Activated naive CD8-positive, alpha-beta T cell treated with anti-CD3 and anti-CD28 coated beads, Interleukin-2, amount 10 ng/mL, durations not matched to agents 7 days and 5 days (primary cell): Measurements from ENCODE around the gene EPHB2. TPM values are rescaled to one million over a fixed set of nuclear protein-coding genes. Genes with fewer than 3 reads are reported as not detected.

Experiments used
- ATAC-seq: fragments of 150-1000 bp; cut with Tn5 transposase; one replicate; pipeline ENCODE4 v1.10.0; 2021; ENCODE audit warnings: low read depth, moderate library complexity
- POLR2A ChIA-PET: fragments of 350-600 bp; sonication (Branson Sonifier 250); formaldehyde crosslinking; loops from one replicate; lab custom pipeline; 2021; ENCODE audit warnings: antibody characterized with exemption; lab: Charles Lee
- DNase-seq: peaks from one replicate; pipeline ENCODE4 v3.0.0; 2021
- H3K27ac Mint-ChIP-seq: one replicate; pipeline ENCODE4 v1.8.0; 2022; ENCODE audit warnings: mild to moderate bottlenecking, mixed read lengths
- H3K27me3 Mint-ChIP-seq: one replicate; pipeline ENCODE4 v1.8.0; 2022; ENCODE audit warnings: mild to moderate bottlenecking, moderate library complexity, mixed read lengths
- H3K36me3 Mint-ChIP-seq: one replicate; pipeline ENCODE4 v1.8.0; 2021; ENCODE audit warnings: mild to moderate bottlenecking, mixed read lengths
- H3K4me1 Mint-ChIP-seq: one replicate; pipeline ENCODE4 v1.8.0; 2021; ENCODE audit warnings: mixed read lengths
- H3K4me3 Mint-ChIP-seq: one replicate; pipeline ENCODE4 v1.8.0; 2022; ENCODE audit warnings: mild to moderate bottlenecking, moderate library complexity, mixed read lengths
- H3K9me3 Mint-ChIP-seq: one replicate; pipeline ENCODE4 v1.8.0; 2021; ENCODE audit warnings: mixed read lengths
- total RNA-seq, 2 experiments: library from RNA; stranded (reverse); gene quantifications; one replicate each; pipeline ENCODE4 v1.2.3, GENCODE V29; 2021

EPHB2 gene
- total RNA-seq, 2 experiments from 2014 or later = 0.25 to 0.26 TPM

GRCh38 chr1:22850281-22850680, 139.6 kb downstream of the EPHB2 start:
- Mint-ChIP-seq H3K4me1 (no peaks in the 10 kb centered on the region), H3K9me3 (no peaks in the 10 kb centered on the region), H3K36me3 (no peaks in the 10 kb centered on the region), H3K4me3 (no peak overlapping the region), H3K27me3 (peaks cover 36% of the 10 kb centered on the region), H3K27ac (no peak overlapping the region)
- no peak for ATAC-seq
- DNase-seq = no peak
- POLR2A ChIA-PET = no interaction called here

DNA sequence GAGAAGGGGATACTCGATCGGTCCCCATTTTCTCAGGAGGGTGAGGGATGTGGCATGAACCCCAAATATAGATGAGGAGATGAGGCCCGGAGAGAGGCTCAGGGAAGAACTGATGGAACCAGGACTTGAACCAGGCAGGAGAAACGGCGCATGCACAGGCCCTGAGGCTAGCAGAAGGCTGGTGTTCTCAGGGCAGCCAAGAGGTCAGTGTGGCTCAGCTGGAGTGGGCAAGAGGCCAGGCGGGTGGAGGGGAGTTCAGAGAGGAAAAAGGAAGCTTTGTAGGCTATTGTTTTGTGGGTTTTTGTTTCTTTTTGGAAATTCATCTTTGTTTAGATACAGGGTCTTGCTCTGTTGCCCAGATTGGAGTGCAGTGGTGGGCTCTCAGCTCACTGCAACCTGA, 140.0 kb downstream of the EPHB2 start:
- Mint-ChIP-seq H3K9me3 (no peaks in the 10 kb centered on the region), H3K27ac (no peak overlapping the region), H3K4me1 (no peaks in the 10 kb centered on the region), H3K4me3 (no peak overlapping the region), H3K27me3 (peaks cover 33% of the 10 kb centered on the region), H3K36me3 (no peaks in the 10 kb centered on the region)
- DNase-seq (no peak), ATAC-seq (no peak)
- POLR2A ChIA-PET = no interaction called here

DNA sequence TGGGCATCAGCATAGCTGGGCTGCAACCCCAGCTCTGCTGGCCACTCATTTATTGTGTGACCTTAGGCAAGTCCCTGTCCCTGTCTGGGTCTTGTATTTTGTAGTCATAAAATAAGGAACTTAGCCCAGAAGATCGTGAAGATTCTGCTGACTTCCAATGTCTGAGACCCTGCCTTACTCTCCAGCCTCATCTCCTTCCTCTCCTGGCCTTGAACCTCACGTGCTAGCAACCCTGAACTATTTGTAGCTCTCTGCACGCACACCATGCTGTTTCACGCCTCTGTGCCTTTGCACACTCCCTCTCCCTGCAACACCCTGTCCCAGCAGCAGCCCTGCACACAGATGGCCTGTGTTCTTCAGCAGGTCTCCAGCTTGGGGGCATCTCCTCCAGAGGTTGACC, 140.9 kb downstream of the EPHB2 start:
- Mint-ChIP-seq H3K9me3 (no peaks in the 10 kb centered on the region), H3K4me3 (no peak overlapping the region), H3K4me1 (no peaks in the 10 kb centered on the region), H3K27me3 (peaks cover 28% of the 10 kb centered on the region), H3K27ac (no peak overlapping the region), H3K36me3 (no peaks in the 10 kb centered on the region)
- ATAC-seq = no peak
- DNase-seq = no peak
- POLR2A ChIA-PET = no interaction called here

GRCh38 chr1:22852144-22852655, 141.6 kb downstream of the EPHB2 start:
- no peak overlapping the region for H3K27ac Mint-ChIP-seq
- ATAC-seq (no peak), DNase-seq (no peak)
- no peaks in the 10 kb centered on the region for H3K9me3 Mint-ChIP-seq
- POLR2A ChIA-PET = no interaction called here
- no peaks in the 10 kb centered on the region for H3K4me1 Mint-ChIP-seq
- H3K27me3 Mint-ChIP-seq = peaks cover 21% of the 10 kb centered on the region
- H3K36me3 Mint-ChIP-seq = no peaks in the 10 kb centered on the region
- no peak overlapping the region for H3K4me3 Mint-ChIP-seq

- Mint-ChIP-seq H3K27ac (no peak overlapping the region), H3K36me3 (no peaks in the 10 kb centered on the region), H3K4me3 (no peak overlapping the region), H3K27me3 (peaks cover 15% of the 10 kb centered on the region), H3K9me3 (no peaks in the 10 kb centered on the region), H3K4me1 (no peaks in the 10 kb centered on the region)
- POLR2A ChIA-PET = no interaction called here
- no peak for ATAC-seq
- no peak for DNase-seq
Observed at GRCh38 chr1:22853651-22854185, 143.1 kb downstream of the EPHB2 start.

GRCh38 chr1:22854688-22855565, 144.3 kb downstream of the EPHB2 start:
- H3K4me1 Mint-ChIP-seq = no peaks in the 10 kb centered on the region
- no peak overlapping the region for H3K4me3 Mint-ChIP-seq
- H3K36me3 Mint-ChIP-seq = no peaks in the 10 kb centered on the region
- H3K27me3 Mint-ChIP-seq = peaks cover 12% of the 10 kb centered on the region
- no peaks in the 10 kb centered on the region for H3K9me3 Mint-ChIP-seq
- POLR2A ChIA-PET = no interaction called here
- DNase-seq (no peak), ATAC-seq (no peak)
- H3K27ac Mint-ChIP-seq = no peak overlapping the region

- POLR2A ChIA-PET = no interaction called here
- no peak overlapping the region for H3K27ac Mint-ChIP-seq
- H3K4me1 Mint-ChIP-seq = no peaks in the 10 kb centered on the region
Observed at GRCh38 chr1:22855668-22856606, 145.3 kb downstream of the EPHB2 start.

DNA sequence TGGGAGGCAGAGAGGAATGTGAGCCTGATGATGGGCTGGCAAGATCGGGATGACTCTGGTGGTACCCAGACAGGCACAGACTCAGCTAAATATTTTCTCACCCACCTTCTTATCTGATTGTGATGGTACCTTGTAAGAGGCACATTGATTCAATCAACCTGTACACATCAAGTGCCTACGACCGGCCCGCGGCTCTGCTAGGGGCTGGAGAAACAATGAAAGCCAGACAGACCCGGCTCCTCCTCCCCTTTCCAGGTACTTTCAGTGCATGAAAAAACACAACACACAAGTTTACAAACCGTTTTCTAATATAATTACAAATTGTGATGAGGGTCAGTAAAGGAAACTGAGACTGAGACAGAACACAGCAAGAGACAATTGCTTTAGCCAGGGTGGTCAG, 147.0 kb downstream of the EPHB2 start:
- ATAC-seq = no peak
- Mint-ChIP-seq H3K4me1 (no peaks in the 10 kb centered on the region), H3K27ac (no peak overlapping the region), H3K36me3 (no peaks in the 10 kb centered on the region), H3K27me3 (peaks cover 2% of the 10 kb centered on the region), H3K9me3 (no peaks in the 10 kb centered on the region), H3K4me3 (no peak overlapping the region)
- DNase-seq = no peak
- POLR2A ChIA-PET = no interaction called here

More at GRCh38 chr1:22855668-22856606, 145.3 kb downstream of the EPHB2 start:
- Mint-ChIP-seq H3K27me3 (peaks cover 9% of the 10 kb centered on the region), H3K36me3 (no peaks in the 10 kb centered on the region), H3K4me3 (no peak overlapping the region), H3K9me3 (no peaks in the 10 kb centered on the region)
- DNase-seq (no peak), ATAC-seq (no peak)

DNA sequence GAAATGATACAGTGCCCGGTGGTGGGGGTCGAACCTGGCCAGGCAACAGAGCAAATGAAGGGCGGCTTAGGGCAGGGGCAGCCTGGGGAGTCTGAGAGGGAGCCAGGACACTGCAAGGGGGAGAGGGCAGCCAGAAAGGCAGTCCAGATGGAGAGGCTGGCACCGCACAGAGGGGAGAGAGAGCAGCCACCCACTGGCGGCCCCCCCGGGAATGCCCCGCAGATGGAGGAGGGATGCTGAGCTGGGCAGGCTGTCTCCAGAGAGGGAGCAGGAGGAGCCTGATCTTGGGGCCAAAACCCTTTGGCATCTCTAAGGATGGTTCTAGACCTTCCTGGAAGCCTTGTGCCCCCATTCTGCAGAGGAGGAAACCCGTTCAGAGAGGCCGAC, 149.8 kb downstream of the EPHB2 start:
- Mint-ChIP-seq H3K27me3 (peaks cover 2% of the 10 kb centered on the region), H3K27ac (no peak overlapping the region), H3K9me3 (no peaks in the 10 kb centered on the region), H3K4me1 (no peaks in the 10 kb centered on the region), H3K36me3 (no peaks in the 10 kb centered on the region), H3K4me3 (no peak overlapping the region)
- POLR2A ChIA-PET = no interaction called here
- DNase-seq (no peak), ATAC-seq (no peak)

- Mint-ChIP-seq H3K36me3 (no peaks in the 10 kb centered on the region), H3K27ac (no peak overlapping the region), H3K4me3 (no peak overlapping the region), H3K4me1 (no peaks in the 10 kb centered on the region), H3K27me3 (no peaks in the 10 kb centered on the region), H3K9me3 (no peaks in the 10 kb centered on the region)
- DNase-seq (no peak), ATAC-seq (no peak)
- POLR2A ChIA-PET = no interaction called here
Observed at GRCh38 chr1:22860883-22861385, 150.3 kb downstream of the EPHB2 start.

- Mint-ChIP-seq H3K27me3 (no peaks in the 10 kb centered on the region), H3K27ac (no peak overlapping the region), H3K36me3 (no peaks in the 10 kb centered on the region), H3K4me1 (no peaks in the 10 kb centered on the region), H3K9me3 (no peaks in the 10 kb centered on the region), H3K4me3 (no peak overlapping the region)
- ATAC-seq (no peak), DNase-seq (no peak)
- POLR2A ChIA-PET = no interaction called here
Observed at GRCh38 chr1:22861764-22862440, 151.3 kb downstream of the EPHB2 start.

DNA sequence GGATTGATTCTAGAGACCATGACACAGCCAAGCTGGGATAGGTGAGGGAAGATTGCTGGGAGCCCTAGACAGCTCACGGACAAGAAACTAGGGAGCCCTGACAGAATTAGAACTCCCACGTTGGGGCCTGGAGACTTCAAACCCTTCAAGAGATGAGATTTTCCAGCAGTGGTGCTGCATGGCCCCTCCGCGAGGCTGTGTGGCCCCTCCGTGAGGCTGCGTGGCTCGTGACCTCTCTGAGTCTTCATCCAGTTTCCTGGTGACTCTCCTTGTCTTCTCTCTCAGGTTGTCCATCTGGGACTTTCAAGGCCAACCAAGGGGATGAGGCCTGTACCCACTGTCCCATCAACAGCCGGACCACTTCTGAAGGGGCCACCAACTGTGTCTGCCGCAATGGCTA, 152.1 kb downstream of the EPHB2 start:
- POLR2A ChIA-PET = no interaction called here
- ATAC-seq = no peak
- no peak for DNase-seq
- Mint-ChIP-seq H3K4me3 (no peak overlapping the region), H3K27ac (no peak overlapping the region), H3K36me3 (no peaks in the 10 kb centered on the region), H3K4me1 (no peaks in the 10 kb centered on the region), H3K9me3 (no peaks in the 10 kb centered on the region), H3K27me3 (no peaks in the 10 kb centered on the region)

- POLR2A ChIA-PET = no interaction called here
- DNase-seq = no peak
- Mint-ChIP-seq H3K36me3 (no peaks in the 10 kb centered on the region), H3K4me1 (no peaks in the 10 kb centered on the region), H3K9me3 (no peaks in the 10 kb centered on the region), H3K4me3 (no peak overlapping the region), H3K27me3 (no peaks in the 10 kb centered on the region), H3K27ac (no peak overlapping the region)
- ATAC-seq = no peak
Observed at GRCh38 chr1:22863766-22864165, 153.1 kb downstream of the EPHB2 start.
